Activated CD8-positive, alpha-beta T cell treated with anti-CD3 and anti-CD28 coated beads for 36 hours (primary cell): ENCODE data around the gene PCDHGA6. TPM values are rescaled to one million over a fixed set of nuclear protein-coding genes. Genes with fewer than 3 reads are reported as not detected.
"Not testable (repeated sequence)": the region's sequence is repeated elsewhere in the genome, so short reads cannot be mapped to it uniquely, and the experiment has no call there.

ENCODE experiments used
- ATAC-seq: fragments of 200-7000 bp; cut with Tn5 transposase; one replicate; pipeline ENCODE4 v1.10.0; 2021; ENCODE audit warnings: mild to moderate bottlenecking, moderate library complexity
- CTCF ChIA-PET: fragments of 350-600 bp; sonication (Branson Sonifier 250); formaldehyde crosslinking; loops from one replicate; lab custom pipeline; 2021; ENCODE audit warnings: antibody characterized with exemption; lab: Charles Lee
- POLR2A ChIA-PET: fragments of 350-600 bp; sonication (Branson Sonifier 250); formaldehyde crosslinking; loops from one replicate; lab custom pipeline; 2021; ENCODE audit warnings: antibody characterized with exemption; lab: Charles Lee
- DNase-seq: peaks from one replicate; pipeline ENCODE4 v3.0.0-alpha.2; 2020
- H3K27ac Mint-ChIP-seq: one replicate; pipeline ENCODE4 v1.8.0; 2021; ENCODE audit warnings: mild to moderate bottlenecking, mixed read lengths
- H3K27me3 Mint-ChIP-seq: one replicate; pipeline ENCODE4 v1.8.0; 2021; ENCODE audit warnings: mixed read lengths
- H3K36me3 Mint-ChIP-seq: one replicate; pipeline ENCODE4 v1.8.0; 2021; ENCODE audit warnings: low read depth, mixed read lengths
- H3K4me1 Mint-ChIP-seq: one replicate; pipeline ENCODE4 v1.8.0; 2021; ENCODE audit warnings: low read depth, mixed read lengths
- H3K4me3 Mint-ChIP-seq: one replicate; pipeline ENCODE4 v1.8.0; 2021; ENCODE audit warnings: mild to moderate bottlenecking, moderate library complexity, mixed read lengths
- H3K9me3 Mint-ChIP-seq: one replicate; pipeline ENCODE4 v1.8.0; 2021; ENCODE audit warnings: mixed read lengths
- intact Hi-C: fragments of 100-400 bp; cut with micrococcal nuclease; formaldehyde crosslinking; loops from one replicate; pipeline ENCODE4 v1.10.0; 2022
- total RNA-seq, 2 experiments: library from RNA; stranded (reverse); gene quantifications; one replicate each; pipeline ENCODE4 v1.2.3, GENCODE V29; 2021
- TF ChIP-seq, protein P1 (sequence below): fragments of 200-600 bp; IDR thresholded peaks from one replicate; pipeline ENCODE4 v1.8.0; 2022; ENCODE audit warnings: antibody characterized with exemption, mild to moderate bottlenecking

PCDHGA6 gene
- total RNA-seq, 2 experiments from 2014 or later: not detected

DNA sequence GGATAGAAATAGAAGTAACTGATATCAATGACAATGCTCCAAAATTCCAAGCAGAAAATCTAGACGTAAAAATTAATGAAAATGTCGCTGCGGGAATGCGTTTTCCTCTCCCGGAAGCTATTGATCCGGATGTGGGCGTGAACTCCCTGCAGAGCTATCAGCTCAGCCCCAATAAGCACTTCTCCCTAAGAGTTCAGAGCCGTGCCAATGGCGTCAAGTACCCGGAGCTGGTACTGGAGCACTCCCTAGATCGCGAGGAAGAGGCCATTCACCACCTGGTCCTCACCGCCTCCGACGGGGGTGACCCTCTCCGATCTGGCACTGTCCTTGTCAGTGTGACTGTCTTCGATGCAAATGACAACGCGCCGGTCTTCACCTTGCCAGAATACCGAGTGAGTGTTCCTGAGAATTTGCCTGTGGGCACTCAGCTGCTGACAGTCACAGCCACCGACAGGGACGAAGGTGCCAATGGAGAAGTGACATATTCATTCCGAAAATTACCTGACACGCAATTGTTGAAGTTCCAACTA, 39.9 kb downstream of the PCDHGA6 start:
- no peak overlapping the region for H3K27ac Mint-ChIP-seq

DNA sequence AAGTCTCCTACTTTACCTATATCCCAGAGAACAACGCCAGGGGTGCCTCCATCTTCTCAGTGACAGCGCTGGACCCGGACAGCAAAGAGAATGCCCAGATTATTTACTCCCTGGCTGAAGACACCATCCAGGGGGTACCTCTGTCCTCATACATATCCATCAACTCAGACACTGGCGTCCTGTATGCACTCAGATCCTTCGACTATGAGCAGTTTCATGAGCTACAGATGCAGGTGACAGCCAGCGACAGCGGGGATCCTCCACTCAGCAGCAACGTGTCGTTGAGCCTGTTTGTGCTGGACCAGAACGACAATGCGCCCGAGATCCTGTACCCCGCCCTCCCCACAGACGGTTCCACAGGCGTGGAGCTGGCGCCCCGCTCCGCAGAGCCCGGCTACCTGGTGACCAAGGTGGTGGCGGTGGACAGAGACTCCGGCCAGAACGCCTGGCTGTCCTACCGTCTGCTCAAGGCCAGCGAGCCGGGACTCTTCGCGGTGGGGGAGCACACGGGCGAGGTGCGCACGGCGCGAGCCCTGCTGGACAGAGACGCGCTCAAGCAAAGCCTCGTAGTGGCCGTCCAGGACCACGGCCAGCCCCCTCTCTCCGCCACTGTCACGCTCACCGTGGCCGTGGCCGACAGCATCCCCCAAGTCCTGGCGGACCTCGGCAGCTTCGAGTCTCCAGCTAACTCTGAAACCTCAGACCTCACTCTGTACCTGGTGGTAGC, 41.0 kb downstream of the PCDHGA6 start:
- not testable (repeated sequence) for ATAC-seq, DNase-seq, H3K4me3 Mint-ChIP-seq, H3K27ac Mint-ChIP-seq
- CTCF ChIA-PET: interaction anchor here (1.8 to 3.9 kb wide), 8 partner anchors 12 to 149 kb away, joined by 5 to 45 read pairs (median 21); partner anchors contain the start of genes PCDHGA12, PCDHGA8, PCDHGA9 and PCDHGB3
- H3K9me3 Mint-ChIP-seq: peaks cover 30% of the 10 kb centered on the region
- H3K4me1 Mint-ChIP-seq: peaks cover 16% of the 10 kb centered on the region
- intact Hi-C loops: loop anchor here (5.0 kb wide), 2 partner anchors 98 to 143 kb away; no protein-coding TSS in a partner anchor
- peaks cover 32% of the 10 kb centered on the region for H3K36me3 Mint-ChIP-seq
- POLR2A ChIA-PET: interaction anchor here (0.6 kb wide), 1 partner anchor 23 kb away, joined by 3 read pairs; no protein-coding TSS in a partner anchor
- H3K27me3 Mint-ChIP-seq: peaks cover 69% of the 10 kb centered on the region

More for the DNA sequence above, 39.9 kb downstream of the PCDHGA6 start:
- peaks cover 30% of the 10 kb centered on the region for H3K36me3 Mint-ChIP-seq
- POLR2A ChIA-PET: no interaction called here
- CTCF ChIA-PET: interaction anchor here (0.6 to 3.7 kb wide), 35 partner anchors 8 to 572 kb away, joined by 3 to 45 read pairs (median 5); partner anchors contain the start of genes PCDHGA1, PCDHGA12, PCDHGA3 and PCDHGA4
- DNase-seq: no peak
- ATAC-seq: no peak
- peaks cover 16% of the 10 kb centered on the region for H3K4me1 Mint-ChIP-seq
- intact Hi-C loops: loop anchor here (5.0 kb wide), 2 partner anchors 99 to 144 kb away; no protein-coding TSS in a partner anchor
- H3K4me3 Mint-ChIP-seq: peak overlapping the region; percentile 73
- H3K9me3 Mint-ChIP-seq: peaks cover 31% of the 10 kb centered on the region
- TF ChIP-seq, protein P1, sequence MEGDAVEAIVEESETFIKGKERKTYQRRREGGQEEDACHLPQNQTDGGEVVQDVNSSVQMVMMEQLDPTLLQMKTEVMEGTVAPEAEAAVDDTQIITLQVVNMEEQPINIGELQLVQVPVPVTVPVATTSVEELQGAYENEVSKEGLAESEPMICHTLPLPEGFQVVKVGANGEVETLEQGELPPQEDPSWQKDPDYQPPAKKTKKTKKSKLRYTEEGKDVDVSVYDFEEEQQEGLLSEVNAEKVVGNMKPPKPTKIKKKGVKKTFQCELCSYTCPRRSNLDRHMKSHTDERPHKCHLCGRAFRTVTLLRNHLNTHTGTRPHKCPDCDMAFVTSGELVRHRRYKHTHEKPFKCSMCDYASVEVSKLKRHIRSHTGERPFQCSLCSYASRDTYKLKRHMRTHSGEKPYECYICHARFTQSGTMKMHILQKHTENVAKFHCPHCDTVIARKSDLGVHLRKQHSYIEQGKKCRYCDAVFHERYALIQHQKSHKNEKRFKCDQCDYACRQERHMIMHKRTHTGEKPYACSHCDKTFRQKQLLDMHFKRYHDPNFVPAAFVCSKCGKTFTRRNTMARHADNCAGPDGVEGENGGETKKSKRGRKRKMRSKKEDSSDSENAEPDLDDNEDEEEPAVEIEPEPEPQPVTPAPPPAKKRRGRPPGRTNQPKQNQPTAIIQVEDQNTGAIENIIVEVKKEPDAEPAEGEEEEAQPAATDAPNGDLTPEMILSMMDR: no peak
- peaks cover 71% of the 10 kb centered on the region for H3K27me3 Mint-ChIP-seq

DNA sequence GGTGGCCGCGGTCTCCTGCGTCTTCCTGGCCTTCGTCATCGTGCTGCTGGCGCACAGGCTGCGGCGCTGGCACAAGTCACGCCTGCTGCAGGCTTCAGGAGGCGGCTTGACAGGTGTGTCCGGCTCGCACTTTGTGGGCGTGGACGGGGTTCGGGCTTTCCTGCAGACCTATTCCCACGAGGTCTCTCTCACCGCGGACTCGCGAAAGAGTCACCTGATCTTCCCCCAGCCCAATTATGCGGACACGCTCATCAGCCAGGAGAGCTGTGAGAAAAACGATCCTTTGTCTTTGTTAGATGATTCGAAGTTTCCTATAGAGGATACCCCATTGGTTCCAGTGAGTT, 41.6 kb downstream of the PCDHGA6 start:
- POLR2A ChIA-PET, ATAC-seq, H3K27ac Mint-ChIP-seq, DNase-seq, intact Hi-C loops: not testable (repeated sequence)
- Mint-ChIP-seq H3K4me1 (peaks cover 16% of the 10 kb centered on the region), H3K9me3 (peaks cover 31% of the 10 kb centered on the region), H3K4me3 (peak overlapping the region; percentile 32), H3K36me3 (peaks cover 31% of the 10 kb centered on the region), H3K27me3 (peaks cover 68% of the 10 kb centered on the region)
- CTCF ChIA-PET: interaction anchor here (0.9 to 3.9 kb wide), 5 partner anchors 59 to 148 kb away, joined by 3 to 17 read pairs (median 4); partner anchors contain the start of genes PCDHGA3 and PCDHGB1

DNA sequence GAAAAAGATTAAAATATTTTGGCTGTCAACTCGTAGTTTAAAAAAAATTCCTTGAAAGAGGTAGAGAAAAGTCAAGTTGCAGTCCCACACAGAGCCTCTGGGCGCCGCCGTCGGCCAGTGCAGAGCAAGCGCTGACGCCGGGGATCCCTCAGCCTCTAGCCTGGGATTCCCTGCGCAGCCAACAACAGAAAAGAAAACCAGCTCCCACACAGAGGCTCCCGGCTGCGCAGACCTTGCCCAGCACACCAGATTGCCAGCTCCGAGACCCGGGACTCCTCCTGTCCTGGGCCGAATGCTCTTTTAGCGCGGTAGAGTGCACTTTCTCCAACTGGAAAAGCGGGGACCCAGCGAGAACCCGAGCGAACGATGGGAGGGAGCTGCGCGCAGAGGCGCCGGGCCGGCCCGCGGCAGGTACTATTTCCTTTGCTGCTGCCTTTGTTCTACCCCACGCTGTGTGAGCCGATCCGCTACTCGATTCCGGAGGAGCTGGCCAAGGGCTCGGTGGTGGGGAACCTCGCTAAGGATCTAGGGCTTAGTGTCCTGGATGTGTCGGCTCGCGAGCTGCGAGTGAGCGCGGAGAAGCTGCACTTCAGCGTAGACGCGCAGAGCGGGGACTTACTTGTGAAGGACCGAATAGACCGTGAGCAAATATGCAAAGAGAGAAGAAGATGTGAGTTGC, 43.9 kb downstream of the PCDHGA6 start, which contains the start of gene PCDHGB7:
PCDHGB7 (plus strand) TSS at position 184 of the 679 bp plus-strand sequence; CDS start at position 367, 183 bp downstream.
- DNase-seq: peak; percentile 75
- H3K4me3 Mint-ChIP-seq: peak within 1 kb of the TSS; percentile 64
- intact Hi-C loops, H3K27ac Mint-ChIP-seq, POLR2A ChIA-PET: not testable (repeated sequence)
- TF ChIP-seq, protein P1: peak; percentile 63
- peaks cover 39% of the 10 kb centered on the region for H3K9me3 Mint-ChIP-seq
- CTCF ChIA-PET: interaction anchor here (0.8 to 6.5 kb wide), 13 partner anchors 9 to 209 kb away, joined by 3 to 71 read pairs (median 4); partner anchors contain the start of genes PCDHB12, PCDHGA12 and PCDHGB6
- peaks cover 39% of the 10 kb centered on the region for H3K36me3 Mint-ChIP-seq
- H3K4me1 Mint-ChIP-seq: peaks cover 19% of the 10 kb centered on the region
- H3K27me3 Mint-ChIP-seq: peaks cover 77% of the 10 kb centered on the region
- ATAC-seq: peak; percentile 76

DNA sequence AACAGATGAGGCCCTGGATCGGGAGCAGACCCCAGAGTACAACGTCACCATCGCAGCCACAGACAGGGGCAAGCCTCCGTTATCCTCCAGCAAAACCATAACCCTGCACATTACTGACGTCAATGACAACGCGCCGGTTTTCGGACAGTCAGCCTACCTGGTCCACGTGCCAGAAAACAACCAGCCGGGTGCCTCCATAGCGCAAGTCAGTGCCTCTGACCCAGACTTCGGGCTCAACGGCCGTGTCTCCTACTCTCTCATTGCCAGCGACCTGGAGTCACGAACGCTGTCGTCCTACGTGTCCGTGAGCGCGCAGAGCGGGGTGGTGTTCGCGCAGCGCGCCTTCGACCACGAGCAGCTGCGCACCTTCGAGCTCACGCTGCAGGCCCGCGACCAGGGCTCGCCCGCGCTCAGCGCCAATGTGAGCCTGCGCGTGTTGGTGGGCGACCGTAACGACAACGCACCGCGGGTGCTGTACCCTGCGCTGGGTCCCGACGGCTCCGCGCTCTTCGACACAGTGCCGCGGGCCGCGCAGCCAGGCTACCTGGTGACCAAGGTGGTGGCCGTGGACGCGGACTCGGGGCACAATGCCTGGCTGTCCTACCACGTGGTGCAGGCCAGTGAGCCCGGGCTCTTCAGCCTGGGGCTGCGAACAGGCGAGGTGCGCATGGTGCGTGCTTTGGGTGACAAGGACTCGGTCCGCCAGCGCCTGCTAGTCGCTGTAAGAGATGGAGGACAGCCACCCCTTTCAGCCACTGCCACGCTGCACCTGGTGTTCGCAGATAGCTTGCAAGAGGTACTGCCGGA, 45.6 kb downstream of the PCDHGA6 start:
- no peak for ATAC-seq
- POLR2A ChIA-PET: no interaction called here
- no peak overlapping the region for H3K27ac Mint-ChIP-seq
- H3K4me1 Mint-ChIP-seq: peaks cover 13% of the 10 kb centered on the region
- peaks cover 72% of the 10 kb centered on the region for H3K27me3 Mint-ChIP-seq
- no peak for DNase-seq
- peaks cover 35% of the 10 kb centered on the region for H3K9me3 Mint-ChIP-seq
- peaks cover 35% of the 10 kb centered on the region for H3K36me3 Mint-ChIP-seq
- CTCF ChIA-PET: interaction anchor here (0.9 to 6.5 kb wide), 9 partner anchors 11 to 145 kb away, joined by 3 to 71 read pairs (median 10); partner anchors contain the start of genes PCDHGA12, PCDHGC3 and PCDHGC4
- H3K4me3 Mint-ChIP-seq: no peak overlapping the region
- TF ChIP-seq, protein P1: no peak
- intact Hi-C loops: no loop called here
